ENCODE measurements around the gene MYO18B. TPM values are rescaled to one million over a fixed set of nuclear protein-coding genes. Genes with fewer than 3 reads are reported as not detected.

MYO18B gene
- total RNA-seq, 2 experiments from 2014 or later, result 0.11 to 0.22 TPM

GRCh38 chr22:25802018-25802417 is 60.0 kb downstream of the MYO18B start:
- TF ChIP-seq CTCF (IDR thresholded peaks at IDR 0.05), result no peak
- H3K4me1 ChIP-seq (ENCODE audit: insufficient read depth, low read length), result no peaks in the 10 kb centered on the region
- H3K9me3 Mint-ChIP-seq, result no peaks in the 10 kb centered on the region
- POLR2A ChIA-PET, result no interaction called here
- no peaks in the 10 kb centered on the region for H3K36me3 Mint-ChIP-seq (ENCODE audit: low read depth)
- ATAC-seq (ENCODE audit: poor library complexity) (no peak), DNase-seq (no peak)
- H3K27ac Mint-ChIP-seq, result no peak overlapping the region
- CTCF ChIA-PET, result interaction anchor here (0.6 kb wide), 1 partner anchor 1442 kb away, joined by 3 read pairs; no protein-coding TSS in a partner anchor
- H3K27me3 ChIP-seq (ENCODE audit: control insufficient read depth in 1 of 2, insufficient read depth in 2 of 2, low read length in 2 of 2), result peaks cover 0 to 2% of the 10 kb centered on the region in 2 experiments
- no peaks in the 10 kb centered on the region for H3K4me1 Mint-ChIP-seq (ENCODE audit: low read depth)
- H3K4me3 Mint-ChIP-seq, result no peak overlapping the region
- H3K4me3 ChIP-seq (ENCODE audit: low read length), result no peak overlapping the region
- H3K27me3 Mint-ChIP-seq, result peaks cover 18% of the 10 kb centered on the region
- H3K27ac ChIP-seq (ENCODE audit: low read depth in 1 of 2, low read length in 2 of 2), result no peak overlapping the region
- no peaks in the 10 kb centered on the region for H3K9me3 ChIP-seq (ENCODE audit: control insufficient read depth in 1 of 2, insufficient read depth in 1 of 2, low read length in 2 of 2)
- H3K36me3 ChIP-seq (ENCODE audit: insufficient read depth, low read length), result no peaks in the 10 kb centered on the region
- intact Hi-C loops (cut with DNase I, micrococcal nuclease), result no loop called here

GRCh38 chr22:25804676-25805075 is 62.7 kb downstream of the MYO18B start:
- Histone ChIP-seq H3K9me3 (ENCODE audit: control insufficient read depth in 1 of 2, insufficient read depth in 1 of 2, low read length in 2 of 2) (no peaks in the 10 kb centered on the region), H3K4me1 (ENCODE audit: insufficient read depth, low read length) (no peaks in the 10 kb centered on the region), H3K27me3 (ENCODE audit: control insufficient read depth in 1 of 2, insufficient read depth in 2 of 2, low read length in 2 of 2) (peaks cover 0 to 2% of the 10 kb centered on the region in 2 experiments), H3K36me3 (ENCODE audit: insufficient read depth, low read length) (no peaks in the 10 kb centered on the region), H3K27ac (ENCODE audit: low read depth in 1 of 2, low read length in 2 of 2) (no peak overlapping the region), H3K4me3 (ENCODE audit: low read length) (no peak overlapping the region)
- H3K27ac Mint-ChIP-seq, result no peak overlapping the region
- intact Hi-C loops (cut with DNase I, micrococcal nuclease), result no loop called here
- CTCF ChIA-PET, result no interaction called here
- H3K27me3 Mint-ChIP-seq, result peaks cover 18% of the 10 kb centered on the region
- DNase-seq (no peak), ATAC-seq (ENCODE audit: poor library complexity) (no peak)
- TF ChIP-seq CTCF (IDR thresholded peaks at IDR 0.05), result no peak
- POLR2A ChIA-PET, result interaction anchor here (0.6 kb wide), 1 partner anchor 8 kb away, joined by 3 read pairs; no protein-coding TSS in a partner anchor
- no peaks in the 10 kb centered on the region for H3K36me3 Mint-ChIP-seq (ENCODE audit: low read depth)
- H3K4me3 Mint-ChIP-seq, result no peak overlapping the region
- no peaks in the 10 kb centered on the region for H3K4me1 Mint-ChIP-seq (ENCODE audit: low read depth)
- H3K9me3 Mint-ChIP-seq, result no peaks in the 10 kb centered on the region

- ATAC-seq (ENCODE audit: poor library complexity), result no peak
- DNase-seq, result no peak
- Mint-ChIP-seq H3K4me1 (ENCODE audit: low read depth) (no peaks in the 10 kb centered on the region), H3K9me3 (no peaks in the 10 kb centered on the region), H3K36me3 (ENCODE audit: low read depth) (no peaks in the 10 kb centered on the region), H3K27me3 (peaks cover 19% of the 10 kb centered on the region), H3K27ac (no peak overlapping the region), H3K4me3 (no peak overlapping the region)
- ChIA-PET CTCF (no interaction called here), POLR2A (no interaction called here)
- no peaks in the 10 kb centered on the region for H3K27me3 ChIP-seq (ENCODE audit: control insufficient read depth in 1 of 2, insufficient read depth in 2 of 2, low read length in 2 of 2)
- no peaks in the 10 kb centered on the region for H3K9me3 ChIP-seq (ENCODE audit: control insufficient read depth in 1 of 2, insufficient read depth in 1 of 2, low read length in 2 of 2)
- TF ChIP-seq CTCF (IDR thresholded peaks at IDR 0.05), result no peak
- no peaks in the 10 kb centered on the region for H3K4me1 ChIP-seq (ENCODE audit: insufficient read depth, low read length)
- H3K36me3 ChIP-seq (ENCODE audit: insufficient read depth, low read length), result no peaks in the 10 kb centered on the region
- H3K4me3 ChIP-seq (ENCODE audit: low read length), result no peak overlapping the region
- no peak overlapping the region for H3K27ac ChIP-seq (ENCODE audit: low read depth in 1 of 2, low read length in 2 of 2)
- intact Hi-C loops (cut with DNase I, micrococcal nuclease), result no loop called here
Measured at GRCh38 chr22:25806579-25806978, 64.6 kb downstream of the MYO18B start.

Measured in CD4-positive, alpha-beta T cell (primary cell).